Lower leg skin (tissue), 3 donors: Measurements from ENCODE around the gene EPC1.

ENCODE experiments used
- POLR2A ChIP-seq, 2 donors: fragments of 450-650 bp; IDR thresholded peaks; one replicate each; pipeline ENCODE4 v1.6.1; 2016 to 2017; ENCODE audit warnings: antibody characterized with exemption in 2 of 2, mild to moderate bottlenecking in 1 of 2, moderate library complexity in 1 of 2
- TF ChIP-seq, protein P1 (sequence below), 3 donors: fragments of 450-650 bp; IDR thresholded peaks; one replicate each; pipeline ENCODE4 v1.5.1; 2016; ENCODE audit warnings: antibody characterized with exemption in 3 of 3, mild to moderate bottlenecking in 3 of 3, moderate library complexity in 2 of 3

DNA sequence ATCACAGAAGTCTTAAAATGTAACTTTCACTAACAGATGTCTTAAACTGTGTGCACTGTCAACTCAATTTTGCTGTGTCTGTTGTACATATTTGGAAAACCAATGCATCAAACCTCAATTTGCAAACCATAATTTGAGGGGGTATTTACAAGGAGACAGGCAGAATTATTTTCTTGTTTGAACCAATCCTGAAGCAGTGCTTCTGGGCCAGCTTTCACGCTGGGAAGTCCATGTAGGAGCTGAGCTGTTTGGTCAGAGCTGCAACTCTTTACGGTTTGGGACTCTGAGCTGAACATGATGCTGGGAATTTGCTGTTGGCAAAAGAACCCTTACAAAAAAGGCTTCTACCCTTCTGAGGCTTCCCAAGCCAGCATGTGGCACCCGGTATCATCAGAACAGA lies 43.2 kb upstream of the EPC1 start:
- TF ChIP-seq, protein P1, sequence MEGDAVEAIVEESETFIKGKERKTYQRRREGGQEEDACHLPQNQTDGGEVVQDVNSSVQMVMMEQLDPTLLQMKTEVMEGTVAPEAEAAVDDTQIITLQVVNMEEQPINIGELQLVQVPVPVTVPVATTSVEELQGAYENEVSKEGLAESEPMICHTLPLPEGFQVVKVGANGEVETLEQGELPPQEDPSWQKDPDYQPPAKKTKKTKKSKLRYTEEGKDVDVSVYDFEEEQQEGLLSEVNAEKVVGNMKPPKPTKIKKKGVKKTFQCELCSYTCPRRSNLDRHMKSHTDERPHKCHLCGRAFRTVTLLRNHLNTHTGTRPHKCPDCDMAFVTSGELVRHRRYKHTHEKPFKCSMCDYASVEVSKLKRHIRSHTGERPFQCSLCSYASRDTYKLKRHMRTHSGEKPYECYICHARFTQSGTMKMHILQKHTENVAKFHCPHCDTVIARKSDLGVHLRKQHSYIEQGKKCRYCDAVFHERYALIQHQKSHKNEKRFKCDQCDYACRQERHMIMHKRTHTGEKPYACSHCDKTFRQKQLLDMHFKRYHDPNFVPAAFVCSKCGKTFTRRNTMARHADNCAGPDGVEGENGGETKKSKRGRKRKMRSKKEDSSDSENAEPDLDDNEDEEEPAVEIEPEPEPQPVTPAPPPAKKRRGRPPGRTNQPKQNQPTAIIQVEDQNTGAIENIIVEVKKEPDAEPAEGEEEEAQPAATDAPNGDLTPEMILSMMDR (IDR thresholded peaks at IDR 0.05) = no peak
- no peak for TF ChIP-seq POLR2A (IDR thresholded peaks at IDR 0.05)
